ENCODE results near the gene CCDC157.

DNA sequence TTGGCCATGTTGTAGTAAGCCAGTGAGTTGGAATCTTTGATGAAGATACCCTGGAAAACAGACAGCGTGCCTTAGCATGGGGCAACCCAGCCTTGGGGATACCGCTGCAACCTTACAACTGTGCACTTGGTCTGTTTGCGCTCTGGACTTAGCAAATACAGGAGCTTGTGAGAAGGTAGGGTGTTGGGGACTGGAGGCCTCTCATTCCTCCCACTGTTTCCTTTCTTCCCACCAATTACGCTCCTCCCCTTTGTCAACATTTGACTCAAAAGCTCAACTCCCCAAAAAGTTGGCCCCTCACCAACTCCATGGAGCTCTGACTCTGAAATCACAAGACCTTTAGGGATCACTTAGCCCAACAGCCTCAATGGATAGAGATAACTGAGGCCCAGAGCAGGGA lies 22.2 kb upstream of the CCDC157 start:
- no peak for TF ChIP-seq NRF1 (IDR thresholded peaks at IDR 0.05; ENCODE audit: low read depth, low read length)
- TF ChIP-seq, protein P1, sequence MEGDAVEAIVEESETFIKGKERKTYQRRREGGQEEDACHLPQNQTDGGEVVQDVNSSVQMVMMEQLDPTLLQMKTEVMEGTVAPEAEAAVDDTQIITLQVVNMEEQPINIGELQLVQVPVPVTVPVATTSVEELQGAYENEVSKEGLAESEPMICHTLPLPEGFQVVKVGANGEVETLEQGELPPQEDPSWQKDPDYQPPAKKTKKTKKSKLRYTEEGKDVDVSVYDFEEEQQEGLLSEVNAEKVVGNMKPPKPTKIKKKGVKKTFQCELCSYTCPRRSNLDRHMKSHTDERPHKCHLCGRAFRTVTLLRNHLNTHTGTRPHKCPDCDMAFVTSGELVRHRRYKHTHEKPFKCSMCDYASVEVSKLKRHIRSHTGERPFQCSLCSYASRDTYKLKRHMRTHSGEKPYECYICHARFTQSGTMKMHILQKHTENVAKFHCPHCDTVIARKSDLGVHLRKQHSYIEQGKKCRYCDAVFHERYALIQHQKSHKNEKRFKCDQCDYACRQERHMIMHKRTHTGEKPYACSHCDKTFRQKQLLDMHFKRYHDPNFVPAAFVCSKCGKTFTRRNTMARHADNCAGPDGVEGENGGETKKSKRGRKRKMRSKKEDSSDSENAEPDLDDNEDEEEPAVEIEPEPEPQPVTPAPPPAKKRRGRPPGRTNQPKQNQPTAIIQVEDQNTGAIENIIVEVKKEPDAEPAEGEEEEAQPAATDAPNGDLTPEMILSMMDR (IDR thresholded peaks at IDR 0.05): no peak
- TF ChIP-seq, protein P2, sequence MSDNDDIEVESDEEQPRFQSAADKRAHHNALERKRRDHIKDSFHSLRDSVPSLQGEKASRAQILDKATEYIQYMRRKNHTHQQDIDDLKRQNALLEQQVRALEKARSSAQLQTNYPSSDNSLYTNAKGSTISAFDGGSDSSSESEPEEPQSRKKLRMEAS (IDR thresholded peaks at IDR 0.05; ENCODE audit: low read depth): no peak
- TF ChIP-seq JUND (IDR thresholded peaks at IDR 0.05): no peak
